Measurements from ENCODE around the gene ATP11A.
"Not testable (repeated sequence)": the region's sequence is repeated elsewhere in the genome, so short reads cannot be mapped to it uniquely, and the experiment has no call there.

ATP11A gene

DNA sequence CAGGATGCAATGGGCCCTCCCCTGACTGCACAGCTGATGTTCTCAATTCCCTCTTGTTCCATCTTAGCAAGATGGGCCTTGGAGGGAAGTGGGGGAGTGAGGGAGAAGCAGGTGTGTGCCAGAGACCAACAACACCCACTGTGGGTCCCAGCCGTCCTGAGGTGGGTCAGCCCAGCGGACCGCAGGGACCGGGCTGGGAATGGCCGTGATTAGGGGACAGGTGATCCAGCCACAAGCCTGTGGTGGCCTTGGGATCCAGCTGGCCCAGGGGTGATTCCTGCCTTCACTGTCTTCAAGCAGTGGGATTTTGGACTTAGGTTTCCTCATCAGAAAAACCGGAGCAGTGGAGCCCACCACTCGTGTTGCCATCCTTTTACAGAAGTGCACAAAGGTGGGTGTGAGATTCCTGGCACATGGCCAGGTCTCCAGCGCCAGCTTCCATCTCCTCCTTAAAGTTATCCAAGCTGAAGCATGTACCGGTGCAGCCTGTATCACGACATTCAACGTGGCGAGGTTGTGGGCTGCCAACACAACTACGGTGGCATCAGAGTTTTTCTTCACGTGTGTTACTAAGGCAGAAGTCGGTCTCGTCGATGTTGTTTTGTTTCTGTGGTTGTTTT, 9.0 kb upstream of the ATP11A start:
- H3K36me3 ChIP-seq (ENCODE audit: control insufficient read depth, insufficient read depth, low read length): no peaks in the 10 kb centered on the region
- H3K27me3 ChIP-seq (replicated peaks; ENCODE audit: control insufficient read depth, insufficient read depth, low read length, poor library complexity, severe bottlenecking): no peaks in the 10 kb centered on the region
- no peaks in the 10 kb centered on the region for H3K9me3 ChIP-seq (ENCODE audit: control insufficient read depth, low read length)
- no peak overlapping the region for H3K4me3 ChIP-seq (ENCODE audit: insufficient read depth, low read depth, low read length, poor library complexity, severe bottlenecking)
- H3K4me1 ChIP-seq (ENCODE audit: control insufficient read depth, insufficient read depth, low read length, poor library complexity, severe bottlenecking): no peaks in the 10 kb centered on the region
- H3K27ac ChIP-seq (ENCODE audit: insufficient read depth, low read length, poor library complexity, severe bottlenecking): no peak overlapping the region
- DNase-seq: no peak

DNA sequence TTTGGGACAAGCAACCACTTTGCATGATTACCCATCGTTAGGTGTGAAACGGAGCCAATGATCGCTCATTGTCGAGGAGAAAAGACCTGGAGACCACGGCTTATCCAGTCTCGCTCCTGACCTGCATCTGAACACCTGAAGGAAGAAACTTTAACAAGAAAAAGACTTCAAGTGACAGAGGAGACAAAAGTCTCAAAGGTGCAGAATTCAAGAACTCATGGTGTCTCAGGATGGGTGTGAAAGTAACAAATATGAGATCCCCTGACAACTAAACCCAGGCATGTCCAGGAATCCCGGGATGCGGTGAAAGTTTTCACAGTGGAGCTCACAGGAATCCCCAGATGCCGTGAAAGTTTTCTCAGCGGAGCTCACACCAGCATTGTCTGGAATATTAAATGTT, 6.3 kb upstream of the ATP11A start:
- no peak for DNase-seq
- H3K9me3 ChIP-seq (ENCODE audit: control insufficient read depth, low read length): no peaks in the 10 kb centered on the region
- H3K4me1 ChIP-seq (ENCODE audit: control insufficient read depth, insufficient read depth, low read length, poor library complexity, severe bottlenecking): peaks cover 5% of the 10 kb centered on the region
- no peaks in the 10 kb centered on the region for H3K36me3 ChIP-seq (ENCODE audit: control insufficient read depth, insufficient read depth, low read length)
- H3K27me3 ChIP-seq (replicated peaks; ENCODE audit: control insufficient read depth, insufficient read depth, low read length, poor library complexity, severe bottlenecking): no peaks in the 10 kb centered on the region
- H3K4me3 ChIP-seq (ENCODE audit: insufficient read depth, low read depth, low read length, poor library complexity, severe bottlenecking): no peak overlapping the region
- no peak overlapping the region for H3K27ac ChIP-seq (ENCODE audit: insufficient read depth, low read length, poor library complexity, severe bottlenecking)

DNA sequence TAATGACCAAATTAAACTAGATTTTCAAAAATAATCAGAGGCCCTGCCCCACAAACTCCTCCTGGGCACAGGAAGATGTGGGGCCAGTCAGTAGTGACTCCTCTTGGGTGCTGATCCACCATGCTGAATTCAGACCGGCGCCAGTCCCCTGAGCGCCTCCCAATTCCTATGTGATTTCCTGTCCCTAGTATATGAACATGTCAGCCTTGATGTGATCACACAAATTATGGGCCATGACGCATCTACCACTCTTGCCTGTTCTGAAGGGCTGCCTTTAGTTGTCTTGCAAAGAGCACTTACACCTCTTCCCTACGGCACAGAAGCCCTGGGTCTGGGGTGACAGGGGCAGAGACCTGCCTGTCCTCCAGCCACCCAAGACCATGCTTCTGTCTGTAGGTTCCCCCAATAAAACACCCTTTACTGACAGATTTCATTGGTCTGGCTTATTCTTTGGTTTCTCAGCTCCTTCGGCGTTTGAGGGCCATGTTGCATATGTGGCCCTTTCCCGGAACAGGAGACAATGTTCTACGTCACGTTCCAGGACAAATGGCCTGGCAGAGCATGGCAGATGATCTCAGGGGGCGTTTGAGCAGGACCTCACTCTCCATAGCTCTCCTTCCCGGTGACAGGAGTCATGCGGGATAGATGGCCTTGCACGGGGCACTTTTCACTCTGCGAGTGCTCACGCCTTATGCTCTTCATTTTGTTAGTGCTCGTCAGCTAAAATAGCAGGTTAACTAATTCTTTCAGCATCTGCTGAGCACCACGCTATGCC, 5.6 kb upstream of the ATP11A start:
- Histone ChIP-seq H3K27me3 (replicated peaks; ENCODE audit: control insufficient read depth, insufficient read depth, low read length, poor library complexity, severe bottlenecking) (no peaks in the 10 kb centered on the region), H3K9me3 (ENCODE audit: control insufficient read depth, low read length) (no peaks in the 10 kb centered on the region), H3K36me3 (ENCODE audit: control insufficient read depth, insufficient read depth, low read length) (no peaks in the 10 kb centered on the region), H3K4me1 (ENCODE audit: control insufficient read depth, insufficient read depth, low read length, poor library complexity, severe bottlenecking) (peaks cover 5% of the 10 kb centered on the region), H3K4me3 (ENCODE audit: insufficient read depth, low read depth, low read length, poor library complexity, severe bottlenecking) (no peak overlapping the region), H3K27ac (ENCODE audit: insufficient read depth, low read length, poor library complexity, severe bottlenecking) (no peak overlapping the region)
- no peak for DNase-seq

DNA sequence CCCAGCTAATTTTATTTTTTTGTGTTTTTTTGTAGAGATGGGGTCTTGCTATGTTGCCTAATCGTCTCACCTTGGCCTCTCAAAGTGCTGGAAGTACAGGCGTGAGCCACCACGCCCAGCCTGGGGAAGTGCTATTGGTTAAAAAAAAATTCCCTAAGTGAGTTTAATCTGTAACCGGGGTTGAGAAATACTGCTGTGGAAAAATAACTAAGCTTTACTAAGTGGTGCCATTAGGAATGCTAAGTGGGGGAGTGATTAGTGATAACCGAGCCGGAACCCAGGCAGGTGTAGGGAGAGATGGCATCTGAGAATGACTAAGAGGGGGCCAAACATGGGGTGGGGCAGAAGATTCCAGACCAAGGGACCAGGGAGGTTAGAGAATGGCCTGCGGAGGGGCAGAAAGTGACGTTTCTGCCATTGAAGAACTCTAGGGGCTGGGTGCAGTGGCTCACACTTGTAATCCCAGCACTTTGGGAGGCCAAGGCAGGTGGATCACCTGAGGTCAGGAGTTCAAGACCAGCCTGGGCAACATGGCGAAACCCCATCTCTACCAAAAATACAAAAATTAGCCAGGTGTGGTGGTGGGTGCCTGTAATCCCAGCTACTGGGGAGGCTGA, 4.5 kb upstream of the ATP11A start:
- not testable (repeated sequence) for DNase-seq

DNA sequence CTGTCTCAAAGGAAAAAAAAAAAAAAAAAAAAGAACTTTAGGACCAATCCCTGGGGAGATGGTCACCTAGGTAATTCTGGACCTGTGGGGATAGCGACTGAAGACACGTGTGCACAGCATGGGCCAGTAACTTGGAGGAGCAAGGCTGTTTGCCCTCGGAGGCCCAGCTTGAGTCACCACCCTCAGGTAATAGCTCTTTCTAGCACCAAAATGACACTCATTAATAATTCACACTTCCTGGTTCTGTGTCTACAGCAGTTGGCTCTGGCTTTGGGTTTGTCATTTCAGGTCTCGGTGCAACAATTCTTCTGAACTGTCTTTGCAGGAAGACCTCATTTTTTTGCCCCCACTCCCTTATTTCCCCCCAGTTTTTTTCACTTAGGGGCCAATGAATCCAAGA, 3.9 kb upstream of the ATP11A start:
- H3K27ac ChIP-seq (ENCODE audit: insufficient read depth, low read length, poor library complexity, severe bottlenecking): no peak overlapping the region
- DNase-seq: no peak
- H3K9me3 ChIP-seq (ENCODE audit: control insufficient read depth, low read length): no peaks in the 10 kb centered on the region
- no peaks in the 10 kb centered on the region for H3K36me3 ChIP-seq (ENCODE audit: control insufficient read depth, insufficient read depth, low read length)
- no peak overlapping the region for H3K4me3 ChIP-seq (ENCODE audit: insufficient read depth, low read depth, low read length, poor library complexity, severe bottlenecking)
- H3K4me1 ChIP-seq (ENCODE audit: control insufficient read depth, insufficient read depth, low read length, poor library complexity, severe bottlenecking): peaks cover 5% of the 10 kb centered on the region
- H3K27me3 ChIP-seq (replicated peaks; ENCODE audit: control insufficient read depth, insufficient read depth, low read length, poor library complexity, severe bottlenecking): no peaks in the 10 kb centered on the region

More for the DNA sequence above, 4.5 kb upstream of the ATP11A start:
- H3K27ac ChIP-seq (ENCODE audit: insufficient read depth, low read length, poor library complexity, severe bottlenecking); H3K9me3 ChIP-seq (ENCODE audit: control insufficient read depth, low read length); H3K4me1 ChIP-seq (ENCODE audit: control insufficient read depth, insufficient read depth, low read length, poor library complexity, severe bottlenecking); H3K4me3 ChIP-seq (ENCODE audit: insufficient read depth, low read depth, low read length, poor library complexity, severe bottlenecking); H3K36me3 ChIP-seq (ENCODE audit: control insufficient read depth, insufficient read depth, low read length); H3K27me3 ChIP-seq (replicated peaks; ENCODE audit: control insufficient read depth, insufficient read depth, low read length, poor library complexity, severe bottlenecking): not testable (repeated sequence)

DNA sequence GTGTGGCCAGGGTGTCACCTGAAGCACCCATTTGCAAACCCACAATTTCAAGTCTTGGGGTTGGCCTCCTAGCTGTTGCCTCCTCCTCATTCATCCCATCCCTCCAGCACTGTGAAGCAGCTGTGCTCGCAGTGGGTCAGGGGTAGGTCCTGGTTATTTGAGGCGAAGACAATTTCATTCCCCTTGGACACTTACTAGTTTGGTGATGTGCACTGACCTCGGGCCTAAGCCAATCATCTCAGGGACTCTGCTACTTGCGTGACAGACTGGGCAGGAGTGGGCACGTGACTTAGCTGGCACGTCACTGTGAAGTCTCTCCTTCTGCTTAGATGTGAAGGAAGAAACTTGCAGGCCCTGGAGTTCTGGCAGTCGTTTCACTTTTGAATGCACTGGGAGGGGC, 3.5 kb upstream of the ATP11A start:
- H3K4me1 ChIP-seq (ENCODE audit: control insufficient read depth, insufficient read depth, low read length, poor library complexity, severe bottlenecking): peaks cover 5% of the 10 kb centered on the region
- H3K9me3 ChIP-seq (ENCODE audit: control insufficient read depth, low read length): no peaks in the 10 kb centered on the region
- no peaks in the 10 kb centered on the region for H3K36me3 ChIP-seq (ENCODE audit: control insufficient read depth, insufficient read depth, low read length)

DNA sequence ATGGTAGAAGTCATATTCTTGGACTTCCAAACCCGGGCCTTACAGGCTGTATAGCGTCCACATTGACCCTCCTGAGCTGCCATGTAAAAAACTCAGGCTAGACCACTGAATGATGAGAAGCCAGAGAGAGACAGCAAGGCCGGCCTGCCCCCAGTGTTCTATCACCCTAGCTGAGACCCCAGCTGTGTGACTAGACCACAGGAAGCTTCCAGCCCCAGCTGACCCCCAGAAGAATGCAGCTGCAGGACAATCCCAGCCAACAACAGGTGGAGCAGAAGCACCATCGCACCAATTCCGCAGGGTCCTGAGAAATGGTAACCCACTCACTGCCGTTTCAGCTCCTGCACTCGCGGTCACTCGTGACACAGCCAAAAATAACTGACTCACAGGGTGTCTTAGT, 2.9 kb upstream of the ATP11A start:
- no peak for DNase-seq
- Histone ChIP-seq H3K27me3 (replicated peaks; ENCODE audit: control insufficient read depth, insufficient read depth, low read length, poor library complexity, severe bottlenecking) (no peaks in the 10 kb centered on the region), H3K27ac (ENCODE audit: insufficient read depth, low read length, poor library complexity, severe bottlenecking) (no peak overlapping the region), H3K9me3 (ENCODE audit: control insufficient read depth, low read length) (no peaks in the 10 kb centered on the region), H3K4me3 (ENCODE audit: insufficient read depth, low read depth, low read length, poor library complexity, severe bottlenecking) (no peak overlapping the region), H3K4me1 (ENCODE audit: control insufficient read depth, insufficient read depth, low read length, poor library complexity, severe bottlenecking) (peaks cover 11% of the 10 kb centered on the region), H3K36me3 (ENCODE audit: control insufficient read depth, insufficient read depth, low read length) (no peaks in the 10 kb centered on the region)

More for the DNA sequence above, 3.5 kb upstream of the ATP11A start:
- Histone ChIP-seq H3K27ac (ENCODE audit: insufficient read depth, low read length, poor library complexity, severe bottlenecking) (no peak overlapping the region), H3K27me3 (replicated peaks; ENCODE audit: control insufficient read depth, insufficient read depth, low read length, poor library complexity, severe bottlenecking) (no peaks in the 10 kb centered on the region), H3K4me3 (ENCODE audit: insufficient read depth, low read depth, low read length, poor library complexity, severe bottlenecking) (no peak overlapping the region)
- DNase-seq: no peak

DNA sequence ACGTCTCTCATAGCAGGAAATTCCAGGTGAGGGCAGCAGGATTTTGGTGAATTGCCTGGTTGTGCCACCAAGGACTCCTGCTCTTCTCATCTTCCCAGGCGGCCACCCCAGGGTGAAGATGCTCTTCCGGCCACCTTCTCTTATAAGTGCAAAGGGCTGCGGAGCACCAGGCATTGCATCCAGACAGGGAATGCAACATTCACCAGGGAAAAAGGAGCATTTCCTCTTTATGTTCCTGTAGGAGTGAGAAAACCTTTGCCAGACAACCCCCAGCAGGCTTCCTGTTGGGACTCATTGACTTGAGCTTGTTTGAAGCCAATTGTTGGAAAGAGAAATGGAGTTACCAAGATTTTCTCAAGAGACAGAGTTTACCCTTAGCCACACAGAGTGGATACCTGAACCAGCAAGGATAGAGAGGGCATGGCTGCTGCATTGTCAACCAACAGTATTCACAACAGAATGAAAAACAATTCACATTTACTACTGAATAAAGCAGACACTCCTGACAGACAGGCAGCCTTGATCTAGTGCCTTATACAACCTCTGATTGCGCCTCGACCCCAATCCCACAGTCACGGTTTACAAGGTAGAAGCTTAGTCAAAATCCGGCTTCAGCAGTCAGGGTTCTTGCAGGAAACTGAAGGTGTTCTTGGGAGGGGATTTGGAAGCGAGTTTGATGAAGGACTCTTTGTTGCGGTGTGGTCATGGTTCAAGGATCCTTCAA, 1.8 kb upstream of the ATP11A start:
- H3K9me3 ChIP-seq (ENCODE audit: control insufficient read depth, low read length): no peaks in the 10 kb centered on the region
- DNase-seq: no peak
- H3K27me3 ChIP-seq (replicated peaks; ENCODE audit: control insufficient read depth, insufficient read depth, low read length, poor library complexity, severe bottlenecking): no peaks in the 10 kb centered on the region
- H3K36me3 ChIP-seq (ENCODE audit: control insufficient read depth, insufficient read depth, low read length): no peaks in the 10 kb centered on the region
- H3K4me3 ChIP-seq (ENCODE audit: insufficient read depth, low read depth, low read length, poor library complexity, severe bottlenecking): no peak overlapping the region
- peaks cover 15% of the 10 kb centered on the region for H3K4me1 ChIP-seq (ENCODE audit: control insufficient read depth, insufficient read depth, low read length, poor library complexity, severe bottlenecking)
- H3K27ac ChIP-seq (ENCODE audit: insufficient read depth, low read length, poor library complexity, severe bottlenecking): peak overlapping the region; percentile 89

DNA sequence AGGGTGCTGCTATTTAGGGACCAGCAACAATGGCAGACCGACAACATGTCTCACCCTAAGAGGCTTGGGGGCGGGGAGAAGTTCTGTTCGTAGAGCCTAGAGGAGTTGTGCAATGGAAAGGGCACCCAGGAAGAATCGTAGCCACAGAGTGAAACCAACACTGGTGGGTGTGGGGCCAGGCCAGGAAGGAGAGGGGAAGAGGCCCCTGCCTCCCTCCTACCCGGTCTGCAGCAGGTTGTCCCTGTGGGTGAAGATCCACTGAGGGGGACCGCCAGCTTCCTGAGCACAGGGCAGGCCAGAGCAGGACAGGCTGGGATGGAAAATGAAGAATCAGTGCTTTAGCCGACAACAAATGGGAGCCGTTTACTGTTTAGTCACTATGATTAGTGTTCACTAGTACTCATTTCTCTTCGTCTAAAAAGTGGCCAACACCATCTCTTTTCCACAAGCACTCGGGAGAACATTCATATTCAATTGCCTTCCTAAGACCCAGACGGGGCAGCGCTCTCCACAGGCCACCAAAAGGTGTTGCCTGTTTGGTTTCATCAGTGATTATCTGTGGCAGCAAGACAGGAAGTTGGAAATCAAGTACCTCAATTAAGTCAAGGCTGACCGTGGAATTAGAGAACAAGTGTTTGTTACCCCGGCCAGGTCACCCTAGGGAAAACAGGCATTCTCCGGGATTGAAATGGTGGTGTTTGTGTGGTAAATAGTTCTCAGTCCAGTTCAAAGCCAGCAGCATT, 1.1 kb upstream of the ATP11A start:
- Histone ChIP-seq H3K27me3 (replicated peaks; ENCODE audit: control insufficient read depth, insufficient read depth, low read length, poor library complexity, severe bottlenecking) (no peaks in the 10 kb centered on the region), H3K36me3 (ENCODE audit: control insufficient read depth, insufficient read depth, low read length) (no peaks in the 10 kb centered on the region), H3K27ac (ENCODE audit: insufficient read depth, low read length, poor library complexity, severe bottlenecking) (peak overlapping the region; percentile 89), H3K4me3 (ENCODE audit: insufficient read depth, low read depth, low read length, poor library complexity, severe bottlenecking) (peak overlapping the region; percentile 69), H3K4me1 (ENCODE audit: control insufficient read depth, insufficient read depth, low read length, poor library complexity, severe bottlenecking) (peaks cover 20% of the 10 kb centered on the region), H3K9me3 (ENCODE audit: control insufficient read depth, low read length) (no peaks in the 10 kb centered on the region)
- peak in 1 of 3 donors; percentile 22 for DNase-seq
